Astrocyte (in vitro differentiated cells and primary cell): ENCODE measurements around the gene BCAR3. TPM values are rescaled to one million over a fixed set of nuclear protein-coding genes. Genes with fewer than 3 reads are reported as not detected.

ENCODE experiments used
- DNase-seq: peaks from one replicate; pipeline ENCODE4 v3.0.0-alpha.2; 2010; ENCODE audit warnings: low read depth
- FAIRE-seq: peaks from 2 replicates; lab custom pipeline; 2011; peaks lifted over from hg19 to GRCh38; lab: Jason Lieb, UNC
- H2AFZ ChIP-seq: 2 replicates; pipeline ENCODE4 v1.6.0; 2012; ENCODE audit warnings: low read depth, low read length, inconsistent platforms
- H3K27ac ChIP-seq: 2 replicates; pipeline ENCODE4 v1.5.1; 2011; ENCODE audit warnings: low read depth, low read length, inconsistent platforms
- H3K27me3 ChIP-seq: 2 replicates; pipeline ENCODE4 v1.6.0; 2011; ENCODE audit warnings: low read length, inconsistent platforms; ENCODE audit not compliant: insufficient read depth
- H3K36me3 ChIP-seq: 2 replicates; pipeline ENCODE4 v1.5.1; 2011; ENCODE audit warnings: low read length, inconsistent platforms; ENCODE audit not compliant: insufficient read depth
- H3K4me1 ChIP-seq: 2 replicates; pipeline ENCODE4 v1.5.1; 2011; ENCODE audit warnings: low read length, inconsistent platforms; ENCODE audit not compliant: insufficient read depth
- H3K4me2 ChIP-seq: 2 replicates; pipeline ENCODE4 v1.6.0; 2012; ENCODE audit warnings: low read length, inconsistent platforms
- H3K4me3 ChIP-seq: 2 replicates; pipeline ENCODE4 v1.5.1; 2011; ENCODE audit warnings: low read depth, mild to moderate bottlenecking, low read length, inconsistent platforms; ENCODE audit not compliant: insufficient read depth
- H3K79me2 ChIP-seq: 2 replicates; pipeline ENCODE4 v1.6.0; 2012; ENCODE audit warnings: mild to moderate bottlenecking, low read length, inconsistent platforms; ENCODE audit not compliant: insufficient read depth
- H3K9ac ChIP-seq: 2 replicates; pipeline ENCODE4 v1.6.0; 2012; ENCODE audit warnings: mild to moderate bottlenecking, low read length, inconsistent platforms
- H3K9me3 ChIP-seq: 2 replicates; pipeline ENCODE4 v1.5.1; 2012; ENCODE audit warnings: low read depth, mild to moderate bottlenecking, low read length, inconsistent platforms; ENCODE audit not compliant: insufficient read depth
- H4K20me1 ChIP-seq: 2 replicates; pipeline ENCODE4 v1.6.0; 2012; ENCODE audit warnings: low read length, inconsistent platforms; ENCODE audit not compliant: insufficient read depth
- H3K27ac Mint-ChIP-seq: one replicate; pipeline ENCODE4 v1.8.0; 2021; ENCODE audit warnings: mild to moderate bottlenecking, mixed read lengths; ENCODE audit not compliant: unreplicated experiment
- H3K27me3 Mint-ChIP-seq: one replicate; pipeline ENCODE4 v1.8.0; 2021; ENCODE audit warnings: low read depth, mixed read lengths; ENCODE audit not compliant: unreplicated experiment
- H3K36me3 Mint-ChIP-seq: one replicate; pipeline ENCODE4 v1.8.0; 2021; ENCODE audit warnings: low read depth, mixed read lengths; ENCODE audit not compliant: unreplicated experiment
- H3K4me1 Mint-ChIP-seq: one replicate; pipeline ENCODE4 v1.8.0; 2021; ENCODE audit warnings: low read depth, mixed read lengths; ENCODE audit not compliant: unreplicated experiment
- H3K4me3 Mint-ChIP-seq: one replicate; pipeline ENCODE4 v1.8.0; 2021; ENCODE audit warnings: mild to moderate bottlenecking, moderate library complexity, mixed read lengths; ENCODE audit not compliant: unreplicated experiment
- H3K9me3 Mint-ChIP-seq: one replicate; pipeline ENCODE4 v1.8.0; 2021; ENCODE audit warnings: mild to moderate bottlenecking, mixed read lengths; ENCODE audit not compliant: unreplicated experiment
- CTCF ChIP-seq: IDR thresholded peaks from 2 replicates; pipeline ENCODE4 v1.5.1; 2011; ENCODE audit warnings: low read depth, mild to moderate bottlenecking, inconsistent platforms, low read length, moderate library complexity; ENCODE audit not compliant: insufficient read depth
- EZH2 ChIP-seq: IDR thresholded peaks from 2 replicates; pipeline ENCODE4 v1.6.1; 2012; ENCODE audit warnings: mild to moderate bottlenecking, low read length, inconsistent platforms; ENCODE audit not compliant: insufficient read depth
- total RNA-seq: library from RNA; stranded (reverse); gene quantifications from 2 replicates; pipeline ENCODE4 v1.2.1, GENCODE V29; 2021

BCAR3 gene
- total RNA-seq, 1 donor from 2014 or later: 30.0 TPM

GRCh38 chr1:93712741-93713140 lies 31.1 kb upstream of the BCAR3 start:
- TF ChIP-seq EZH2: no peak
- TF ChIP-seq CTCF: no peak
- Histone ChIP-seq H3K36me3 (no peaks in the 10 kb centered on the region), H3K9ac (no peak overlapping the region), H3K27ac (no peak overlapping the region), H3K4me2 (no peak overlapping the region), H3K4me3 (no peak overlapping the region), H4K20me1 (no peaks in the 10 kb centered on the region), H3K9me3 (peaks cover 6% of the 10 kb centered on the region), H3K4me1 (peaks cover 11% of the 10 kb centered on the region), H3K27me3 (no peaks in the 10 kb centered on the region), H2AFZ (no peak overlapping the region), H3K79me2 (no peaks in the 10 kb centered on the region)
- Mint-ChIP-seq H3K4me1 (peaks cover 12% of the 10 kb centered on the region), H3K27me3 (no peaks in the 10 kb centered on the region), H3K9me3 (peaks cover 6% of the 10 kb centered on the region), H3K36me3 (peaks cover 1% of the 10 kb centered on the region), H3K4me3 (no peak overlapping the region), H3K27ac (no peak overlapping the region)
- FAIRE-seq: no peak
- no peak for DNase-seq

GRCh38 chr1:93710499-93711453 lies 29.1 kb upstream of the BCAR3 start:
- Histone ChIP-seq H4K20me1 (no peaks in the 10 kb centered on the region), H2AFZ (no peak overlapping the region), H3K27ac (no peak overlapping the region), H3K4me1 (peaks cover 8% of the 10 kb centered on the region), H3K27me3 (no peaks in the 10 kb centered on the region), H3K4me3 (no peak overlapping the region), H3K9ac (no peak overlapping the region), H3K4me2 (no peak overlapping the region), H3K9me3 (no peaks in the 10 kb centered on the region), H3K36me3 (no peaks in the 10 kb centered on the region), H3K79me2 (no peaks in the 10 kb centered on the region)
- peaks cover 12% of the 10 kb centered on the region for H3K4me1 Mint-ChIP-seq
- H3K4me3 Mint-ChIP-seq: no peak overlapping the region
- H3K36me3 Mint-ChIP-seq: no peaks in the 10 kb centered on the region
- DNase-seq: no peak
- no peak overlapping the region for H3K27ac Mint-ChIP-seq
- no peak for TF ChIP-seq CTCF
- no peak for TF ChIP-seq EZH2
- no peaks in the 10 kb centered on the region for H3K9me3 Mint-ChIP-seq
- no peaks in the 10 kb centered on the region for H3K27me3 Mint-ChIP-seq
- no peak for FAIRE-seq
